ENCODE results near the gene PLVAP.

DNA sequence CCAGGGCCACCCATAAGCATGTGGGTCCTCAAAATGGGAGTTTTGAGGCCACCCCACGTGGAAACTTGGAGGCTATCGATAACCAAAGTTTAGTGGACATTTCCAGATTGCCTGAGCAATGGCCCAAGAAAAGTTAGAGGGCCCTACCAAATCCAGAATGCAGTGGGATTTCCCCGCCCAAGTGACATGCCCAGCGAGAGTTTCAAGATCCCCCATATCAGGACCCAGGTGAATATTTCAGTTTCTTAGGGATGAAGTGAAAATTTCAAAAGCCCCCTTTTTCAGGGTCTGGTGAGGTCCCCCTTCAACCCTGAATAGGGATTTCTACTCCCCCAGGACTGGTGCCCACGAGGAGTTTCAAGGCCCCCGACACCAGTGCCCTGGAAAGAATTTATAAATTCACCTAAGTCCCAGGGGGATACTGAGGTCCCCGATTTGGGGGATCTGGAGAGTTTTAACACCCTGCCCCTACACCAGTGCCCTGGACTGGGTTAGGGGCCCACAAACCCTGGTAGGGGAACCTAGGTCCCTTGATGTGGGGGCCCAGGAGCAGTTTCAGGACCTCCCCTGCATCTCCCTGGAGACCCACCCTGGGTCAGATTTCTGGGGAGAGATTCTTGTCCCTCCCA lies 27.6 kb upstream of the PLVAP start:
- no peak for TF ChIP-seq EZH2phosphoT487 (conservative IDR thresholded peaks at IDR 0.05; ENCODE audit: low read length)
- TF ChIP-seq, protein P1, sequence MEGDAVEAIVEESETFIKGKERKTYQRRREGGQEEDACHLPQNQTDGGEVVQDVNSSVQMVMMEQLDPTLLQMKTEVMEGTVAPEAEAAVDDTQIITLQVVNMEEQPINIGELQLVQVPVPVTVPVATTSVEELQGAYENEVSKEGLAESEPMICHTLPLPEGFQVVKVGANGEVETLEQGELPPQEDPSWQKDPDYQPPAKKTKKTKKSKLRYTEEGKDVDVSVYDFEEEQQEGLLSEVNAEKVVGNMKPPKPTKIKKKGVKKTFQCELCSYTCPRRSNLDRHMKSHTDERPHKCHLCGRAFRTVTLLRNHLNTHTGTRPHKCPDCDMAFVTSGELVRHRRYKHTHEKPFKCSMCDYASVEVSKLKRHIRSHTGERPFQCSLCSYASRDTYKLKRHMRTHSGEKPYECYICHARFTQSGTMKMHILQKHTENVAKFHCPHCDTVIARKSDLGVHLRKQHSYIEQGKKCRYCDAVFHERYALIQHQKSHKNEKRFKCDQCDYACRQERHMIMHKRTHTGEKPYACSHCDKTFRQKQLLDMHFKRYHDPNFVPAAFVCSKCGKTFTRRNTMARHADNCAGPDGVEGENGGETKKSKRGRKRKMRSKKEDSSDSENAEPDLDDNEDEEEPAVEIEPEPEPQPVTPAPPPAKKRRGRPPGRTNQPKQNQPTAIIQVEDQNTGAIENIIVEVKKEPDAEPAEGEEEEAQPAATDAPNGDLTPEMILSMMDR (IDR thresholded peaks at IDR 0.05; ENCODE audit: insufficient read depth, low read length, poor library complexity, severe bottlenecking), result no peak
